NCI-H524 (cell line): ENCODE results near the gene PES1.
"Not testable (repeated sequence)": the region's sequence is repeated elsewhere in the genome, so short reads cannot be mapped to it uniquely, and the experiment has no call there.

Experiments
- DNase-seq, 2 experiments: peaks; one replicate each; lab custom pipeline; 2025; lab: John Stamatoyannopoulos, UW

Gene PES1

GRCh38 chr22:30607939-30608338, 16.2 kb upstream of the PES1 start:
- no peak for DNase-seq

GRCh38 chr22:30607300-30607930, 15.7 kb upstream of the PES1 start:
- no peak for DNase-seq

GRCh38 chr22:30606455-30607299, 15.0 kb upstream of the PES1 start, which contains the start of gene TCN2:
TCN2 (plus strand) TSS chr22:30607174; CDS start chr22:30607332, 158 bp downstream.
- DNase-seq: peak; percentile 68 to 80

GRCh38 chr22:30605449-30606110, 13.9 kb upstream of the PES1 start:
- DNase-seq: peak in 1 of 2 experiments; percentile 32

- no peak for DNase-seq
These were observed 13.0 kb upstream of the PES1 start for GRCh38 chr22:30604723-30605122.

- no peak for DNase-seq
These were observed 12.1 kb upstream of the PES1 start for GRCh38 chr22:30603801-30604200.

GRCh38 chr22:30602049-30602448, 10.3 kb upstream of the PES1 start:
- peak in 1 of 2 experiments; percentile 52 for DNase-seq

- no peak for DNase-seq
These were observed 9.8 kb upstream of the PES1 start for GRCh38 chr22:30601464-30601863.

GRCh38 chr22:30600921-30601320, 9.2 kb upstream of the PES1 start:
- no peak for DNase-seq

- DNase-seq: no peak
These were observed 7.3 kb upstream of the PES1 start for GRCh38 chr22:30598986-30599385.

GRCh38 chr22:30596886-30597285, 5.2 kb upstream of the PES1 start:
- no peak for DNase-seq

- DNase-seq: no peak
These were observed 4.5 kb upstream of the PES1 start for GRCh38 chr22:30596199-30596598.

GRCh38 chr22:30592360-30592713, 627 bp upstream of the PES1 start:
- DNase-seq: not testable (repeated sequence)

- DNase-seq: no peak
These were observed 521 bp downstream of the PES1 start for GRCh38 chr22:30591191-30591587.

GRCh38 chr22:30586414-30586813, 5.3 kb downstream of the PES1 start:
- DNase-seq: no peak

- DNase-seq: no peak
These were observed 7.3 kb downstream of the PES1 start for GRCh38 chr22:30584441-30584840.

- no peak for DNase-seq
These were observed 8.7 kb downstream of the PES1 start for GRCh38 chr22:30582788-30583545.

- DNase-seq: no peak
These were observed 9.7 kb downstream of the PES1 start for GRCh38 chr22:30582051-30582450.

GRCh38 chr22:30580896-30581295, 10.8 kb downstream of the PES1 start:
- DNase-seq: no peak

- no peak for DNase-seq
These were observed 13.2 kb downstream of the PES1 start for GRCh38 chr22:30578481-30578880.

GRCh38 chr22:30575859-30576258, 15.9 kb downstream of the PES1 start:
- no peak for DNase-seq

GRCh38 chr22:30574997-30575671, 16.6 kb downstream of the PES1 start:
- peak in 1 of 2 experiments; percentile 41 for DNase-seq
